BE2C (cell line): ENCODE measurements around the gene SPARC.

Source experiments
- DNase-seq: peaks from one replicate; pipeline ENCODE4 v3.0.0-alpha.2; 2020
- H3K27me3 ChIP-seq: fragments of 250-450 bp; sonication (Bioruptor Pico); 2 replicates; pipeline ENCODE4 v1.5.1; 2020; ENCODE audit warnings: mild to moderate bottlenecking
- H3K36me3 ChIP-seq: fragments of 250-450 bp; sonication (Bioruptor Pico); 2 replicates; pipeline ENCODE4 v1.5.1; 2020; ENCODE audit warnings: mild to moderate bottlenecking
- H3K4me1 ChIP-seq: fragments of 250-450 bp; sonication (Bioruptor Pico); 2 replicates; pipeline ENCODE4 v1.5.1; 2020
- H3K4me3 ChIP-seq: 2 replicates; pipeline ENCODE4 v1.5.1; 2011; ENCODE audit warnings: low read depth, low read length
- H3K9me3 ChIP-seq: fragments of 250-450 bp; sonication (Bioruptor Pico); 2 replicates; pipeline ENCODE4 v1.5.1; 2020
- TF ChIP-seq, protein P1 (sequence below): IDR thresholded peaks from 2 replicates; pipeline ENCODE4 v1.5.1; 2012; ENCODE audit warnings: mild to moderate bottlenecking, low read depth, low read length

SPARC gene

DNA sequence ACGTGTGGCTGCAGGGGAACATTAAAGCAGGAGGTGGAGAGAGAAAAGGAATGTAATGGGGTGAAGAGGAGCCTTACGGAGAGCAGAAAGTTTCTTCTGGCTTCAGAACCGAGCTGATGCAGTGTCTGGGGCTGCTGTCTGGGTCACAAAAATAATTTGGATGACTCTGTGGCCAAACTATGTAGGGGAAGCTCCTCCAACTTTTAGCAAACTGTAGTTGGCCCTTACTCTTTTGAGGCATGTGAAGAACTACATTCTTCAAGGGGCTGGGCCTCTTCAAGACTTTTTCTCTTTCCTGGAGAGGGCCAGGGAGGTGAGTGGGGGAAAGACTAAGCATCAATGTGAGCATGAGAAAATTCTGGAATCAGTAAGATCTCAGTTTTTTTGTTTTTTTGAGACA is 31.9 kb upstream of the SPARC start:
- no peaks in the 10 kb centered on the region for H3K27me3 ChIP-seq
- H3K36me3 ChIP-seq: no peaks in the 10 kb centered on the region
- no peak for DNase-seq
- no peaks in the 10 kb centered on the region for H3K4me1 ChIP-seq
- TF ChIP-seq, protein P1, sequence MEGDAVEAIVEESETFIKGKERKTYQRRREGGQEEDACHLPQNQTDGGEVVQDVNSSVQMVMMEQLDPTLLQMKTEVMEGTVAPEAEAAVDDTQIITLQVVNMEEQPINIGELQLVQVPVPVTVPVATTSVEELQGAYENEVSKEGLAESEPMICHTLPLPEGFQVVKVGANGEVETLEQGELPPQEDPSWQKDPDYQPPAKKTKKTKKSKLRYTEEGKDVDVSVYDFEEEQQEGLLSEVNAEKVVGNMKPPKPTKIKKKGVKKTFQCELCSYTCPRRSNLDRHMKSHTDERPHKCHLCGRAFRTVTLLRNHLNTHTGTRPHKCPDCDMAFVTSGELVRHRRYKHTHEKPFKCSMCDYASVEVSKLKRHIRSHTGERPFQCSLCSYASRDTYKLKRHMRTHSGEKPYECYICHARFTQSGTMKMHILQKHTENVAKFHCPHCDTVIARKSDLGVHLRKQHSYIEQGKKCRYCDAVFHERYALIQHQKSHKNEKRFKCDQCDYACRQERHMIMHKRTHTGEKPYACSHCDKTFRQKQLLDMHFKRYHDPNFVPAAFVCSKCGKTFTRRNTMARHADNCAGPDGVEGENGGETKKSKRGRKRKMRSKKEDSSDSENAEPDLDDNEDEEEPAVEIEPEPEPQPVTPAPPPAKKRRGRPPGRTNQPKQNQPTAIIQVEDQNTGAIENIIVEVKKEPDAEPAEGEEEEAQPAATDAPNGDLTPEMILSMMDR: no peak
- no peak overlapping the region for H3K4me3 ChIP-seq
- no peaks in the 10 kb centered on the region for H3K9me3 ChIP-seq

DNA sequence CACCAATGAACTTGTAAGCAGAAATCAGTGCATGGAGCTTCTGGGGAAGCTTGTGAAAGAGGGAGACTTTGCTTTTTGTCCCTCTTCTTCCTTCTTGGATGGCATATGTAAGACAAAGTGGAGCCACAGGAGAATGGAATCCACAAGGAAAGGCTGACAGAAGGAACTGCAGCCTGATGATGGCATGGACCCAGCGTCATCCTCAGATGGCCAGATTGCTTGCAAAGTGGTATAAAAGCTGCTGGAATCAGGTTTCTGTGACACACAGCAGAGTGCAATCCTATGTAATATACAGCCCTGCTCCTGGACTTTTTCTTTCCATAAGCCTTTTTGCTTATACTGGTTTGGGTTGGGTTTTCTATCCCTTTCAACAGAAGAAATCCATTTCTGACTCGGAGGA is 31.4 kb upstream of the SPARC start:
- Histone ChIP-seq H3K36me3 (no peaks in the 10 kb centered on the region), H3K27me3 (no peaks in the 10 kb centered on the region), H3K4me3 (no peak overlapping the region), H3K9me3 (no peaks in the 10 kb centered on the region), H3K4me1 (no peaks in the 10 kb centered on the region)
- no peak for DNase-seq
- TF ChIP-seq, protein P1: no peak

DNA sequence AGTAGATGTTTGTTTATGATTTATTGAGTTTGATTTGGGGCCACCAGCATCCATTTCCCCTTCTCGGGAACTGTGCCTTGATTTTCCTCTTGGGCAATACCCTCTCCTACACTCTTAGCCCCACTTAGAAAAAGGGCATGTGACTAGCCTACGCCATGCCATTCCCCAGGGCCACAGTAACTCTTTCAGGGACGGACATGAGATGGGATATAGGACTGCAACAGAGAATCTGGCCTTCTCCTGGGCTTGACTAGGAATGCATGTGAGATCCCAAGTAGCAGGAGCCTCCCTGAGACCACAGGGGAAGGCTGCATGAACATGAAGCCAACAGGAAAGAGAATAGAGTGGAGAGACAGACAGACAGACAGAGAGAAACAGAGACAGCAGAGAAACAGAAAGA is 30.7 kb upstream of the SPARC start:
- H3K36me3 ChIP-seq: no peaks in the 10 kb centered on the region
- H3K9me3 ChIP-seq: no peaks in the 10 kb centered on the region
- DNase-seq: no peak
- no peak overlapping the region for H3K4me3 ChIP-seq
- no peaks in the 10 kb centered on the region for H3K27me3 ChIP-seq
- TF ChIP-seq, protein P1: no peak
- H3K4me1 ChIP-seq: no peaks in the 10 kb centered on the region

DNA sequence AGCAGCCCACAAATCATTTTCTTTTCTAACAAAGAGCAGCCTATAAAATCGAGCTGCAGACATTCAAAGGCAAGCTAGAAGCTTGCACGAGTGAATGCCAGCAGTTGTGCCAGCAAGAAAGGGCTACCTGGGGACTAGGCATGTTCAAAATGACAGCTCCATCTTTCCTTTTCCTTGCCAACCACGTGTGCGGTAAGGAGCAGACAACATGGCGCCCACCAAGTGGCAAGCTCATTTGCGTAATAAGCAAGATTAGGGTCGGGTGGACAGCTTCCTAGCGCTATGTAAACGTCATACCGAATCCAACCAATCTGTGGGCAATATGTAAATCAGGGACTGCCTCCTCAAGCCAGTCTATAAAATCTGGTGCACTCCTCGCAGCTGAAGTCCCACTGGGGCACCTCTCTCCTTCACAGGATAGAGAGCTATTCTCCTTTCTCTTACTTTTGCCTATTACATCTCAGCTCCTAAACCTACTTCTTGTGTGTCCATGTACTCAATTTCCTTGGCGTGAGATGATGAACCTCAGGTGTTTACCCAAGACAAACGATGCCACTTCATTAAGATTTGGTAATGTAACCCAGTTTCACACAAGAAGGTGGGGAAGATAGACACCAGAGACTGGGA is 22.5 kb upstream of the SPARC start:
- H3K4me3 ChIP-seq: no peak overlapping the region
- no peaks in the 10 kb centered on the region for H3K9me3 ChIP-seq
- no peaks in the 10 kb centered on the region for H3K36me3 ChIP-seq
- no peaks in the 10 kb centered on the region for H3K4me1 ChIP-seq
- no peaks in the 10 kb centered on the region for H3K27me3 ChIP-seq
- TF ChIP-seq, protein P1: no peak
- DNase-seq: no peak

DNA sequence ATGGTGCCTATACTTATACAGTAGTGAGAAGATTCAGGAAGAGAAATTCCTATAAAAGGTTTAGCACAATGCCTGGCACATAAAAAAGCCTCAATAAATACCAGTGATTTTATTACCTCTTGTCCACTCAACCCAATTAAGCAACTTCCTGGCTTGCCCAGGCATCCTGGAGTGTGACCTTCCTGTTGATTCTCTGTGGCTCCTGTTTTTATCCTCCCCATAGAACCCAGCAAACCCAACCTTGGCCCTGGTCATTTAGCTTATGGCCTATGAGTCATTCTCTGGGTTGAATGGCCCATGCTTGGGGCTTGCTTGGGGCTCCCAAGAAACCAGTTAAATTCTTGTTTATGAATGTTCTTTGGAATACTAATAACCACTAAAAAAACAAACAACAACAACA is 21.4 kb upstream of the SPARC start:
- no peak overlapping the region for H3K4me3 ChIP-seq
- no peaks in the 10 kb centered on the region for H3K36me3 ChIP-seq
- no peaks in the 10 kb centered on the region for H3K27me3 ChIP-seq
- H3K4me1 ChIP-seq: peaks cover 7% of the 10 kb centered on the region
- no peaks in the 10 kb centered on the region for H3K9me3 ChIP-seq
- TF ChIP-seq, protein P1: no peak
- no peak for DNase-seq

DNA sequence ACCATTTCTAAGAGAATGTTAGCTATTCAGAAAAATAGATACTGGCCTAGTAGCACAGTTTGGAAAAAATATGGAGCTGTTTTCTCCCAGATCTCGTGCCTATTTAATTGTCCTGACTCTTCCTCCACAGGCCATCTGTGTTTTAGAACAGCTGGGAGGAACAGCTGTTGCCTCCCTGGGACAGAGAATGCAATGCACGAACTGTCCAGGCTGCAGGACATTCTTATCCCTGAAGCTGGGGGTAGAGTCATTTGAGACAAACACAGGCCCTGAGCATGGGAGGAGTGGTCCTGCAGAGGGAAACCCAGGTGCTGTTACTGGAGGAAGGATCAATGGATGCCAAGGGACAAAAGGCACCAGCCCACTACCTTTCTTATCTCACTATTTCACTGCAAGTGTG is 20.9 kb upstream of the SPARC start:
- H3K27me3 ChIP-seq: no peaks in the 10 kb centered on the region
- H3K36me3 ChIP-seq: no peaks in the 10 kb centered on the region
- no peaks in the 10 kb centered on the region for H3K9me3 ChIP-seq
- TF ChIP-seq, protein P1: no peak
- peaks cover 12% of the 10 kb centered on the region for H3K4me1 ChIP-seq
- no peak overlapping the region for H3K4me3 ChIP-seq
- no peak for DNase-seq
